SIG-M5 (cell line): ENCODE data around the gene CHAF1A.

Source experiments
- DNase-seq: peaks from one replicate; lab custom pipeline; 2025; lab: John Stamatoyannopoulos, UW

The CHAF1A gene

DNA sequence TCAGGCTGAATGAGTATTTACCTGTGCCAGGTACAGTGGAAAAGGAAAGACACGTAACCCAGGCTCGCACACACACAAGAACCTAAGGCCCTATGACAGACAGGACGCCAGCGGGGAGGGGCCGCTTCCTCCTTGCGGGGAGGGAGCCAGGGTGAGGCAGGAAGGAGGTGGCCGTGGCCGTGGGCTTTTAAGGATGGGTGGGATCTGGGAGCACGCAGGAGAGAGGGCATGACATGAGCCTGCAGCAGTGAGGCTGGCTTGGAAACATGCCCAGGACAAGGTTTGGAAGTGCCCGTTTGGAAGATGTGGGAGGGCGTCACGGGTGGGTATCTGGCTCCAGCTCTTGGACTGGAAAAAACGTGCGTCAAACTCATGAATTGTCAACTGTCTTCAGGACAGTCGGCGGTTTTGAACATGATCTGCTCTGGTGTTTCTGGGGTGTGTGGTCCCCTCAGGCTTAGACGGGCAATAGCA lies 22.1 kb upstream of the CHAF1A start:
- no peak for DNase-seq

- DNase-seq = no peak
Observed at GRCh38 chr19:4385291-4386040, 17.0 kb upstream of the CHAF1A start.

- no peak for DNase-seq
Observed at GRCh38 chr19:4386041-4386782, 16.2 kb upstream of the CHAF1A start.

- DNase-seq = no peak
Observed at GRCh38 chr19:4388337-4389063, 13.9 kb upstream of the CHAF1A start.

GRCh38 chr19:4389064-4389375 lies 13.4 kb upstream of the CHAF1A start:
- DNase-seq = no peak

- no peak for DNase-seq
Observed at GRCh38 chr19:4389511-4390016, 12.9 kb upstream of the CHAF1A start.

DNA sequence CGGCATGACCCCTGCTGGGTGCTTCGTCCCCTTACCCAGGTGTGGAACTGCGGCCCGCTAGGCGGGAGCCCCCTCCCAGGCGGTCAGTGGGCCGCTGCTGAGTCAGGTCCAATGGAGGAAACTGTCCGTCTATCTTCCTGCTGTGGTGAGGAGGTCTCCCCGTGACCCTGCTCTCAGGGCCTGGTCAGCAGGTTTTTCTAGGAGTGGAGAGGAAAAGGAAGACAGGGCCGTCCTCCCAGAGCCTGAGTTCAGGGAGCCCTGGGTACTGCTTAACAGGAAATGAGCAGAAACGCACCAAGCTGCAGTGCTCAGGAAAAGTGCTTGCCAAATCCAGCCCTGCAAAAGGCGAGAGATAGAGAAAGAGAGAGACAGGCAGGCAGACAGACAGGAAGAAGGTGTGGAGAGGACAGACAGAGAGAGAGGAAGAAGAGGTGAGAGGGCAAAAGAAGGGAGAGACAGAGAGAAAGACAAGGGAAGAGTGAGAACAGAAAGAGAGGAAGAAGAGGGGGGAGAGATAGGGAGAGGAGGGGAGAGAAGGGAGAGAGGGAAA lies 12.3 kb upstream of the CHAF1A start:
- no peak for DNase-seq

GRCh38 chr19:4390567-4391305 lies 11.7 kb upstream of the CHAF1A start:
- no peak for DNase-seq

DNA sequence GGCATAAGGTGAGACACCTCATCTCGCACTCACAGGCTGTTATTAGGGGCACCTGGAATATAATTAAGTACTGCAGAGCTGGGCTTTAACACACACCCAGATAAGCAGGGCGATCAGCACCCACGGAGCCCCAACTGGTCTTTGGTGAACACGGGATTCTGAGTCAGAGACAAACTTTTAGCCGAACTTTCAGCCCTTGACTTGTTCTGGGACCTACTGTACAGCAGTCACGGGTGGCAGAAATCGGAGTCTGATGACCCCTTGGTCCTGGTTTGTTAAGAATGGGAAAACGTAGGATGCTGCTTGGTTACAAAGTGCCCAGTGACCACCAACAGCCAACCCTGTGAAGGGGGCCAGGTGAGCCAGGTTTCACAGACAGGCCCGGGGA lies 11.1 kb upstream of the CHAF1A start:
- DNase-seq = no peak

DNA sequence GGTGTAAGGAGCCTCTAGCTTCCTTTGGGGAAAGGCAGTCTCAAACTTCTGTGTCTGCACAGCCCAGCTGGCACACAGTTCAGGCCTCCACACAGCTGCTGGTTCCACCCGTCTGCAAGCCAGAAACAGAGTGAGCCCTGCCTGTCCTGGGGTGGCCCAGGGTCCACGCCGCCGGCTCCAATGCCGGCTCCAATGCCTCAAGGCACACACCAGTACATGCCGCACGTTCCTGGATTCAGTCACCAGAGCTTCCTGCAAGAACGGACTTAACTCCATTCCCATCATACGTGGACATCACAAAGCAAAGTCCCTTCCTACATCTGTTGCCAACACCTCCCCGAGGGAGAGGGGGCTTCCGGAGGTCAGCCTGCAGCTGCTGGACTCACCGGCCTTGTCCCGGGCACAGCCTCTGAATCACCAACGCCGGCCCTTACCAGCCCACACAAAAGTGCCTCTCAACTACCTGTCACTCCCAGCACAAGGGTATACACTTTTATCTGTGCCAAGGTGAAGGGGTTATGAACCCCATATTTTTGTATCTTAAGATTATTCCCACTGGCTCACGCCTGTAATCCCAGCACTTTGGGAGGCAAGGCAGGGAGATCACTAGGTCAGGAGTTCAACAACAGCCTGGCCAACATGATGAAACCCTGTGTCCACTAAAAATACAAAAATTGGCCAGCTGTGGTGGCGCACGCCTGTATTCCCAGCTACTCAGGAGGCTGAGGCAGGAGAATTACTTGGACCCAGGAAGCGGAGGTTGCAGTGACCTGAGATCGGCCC lies 10.5 kb upstream of the CHAF1A start:
- DNase-seq = no peak

GRCh38 chr19:4393947-4394590 lies 8.4 kb upstream of the CHAF1A start:
- DNase-seq = no peak

DNA sequence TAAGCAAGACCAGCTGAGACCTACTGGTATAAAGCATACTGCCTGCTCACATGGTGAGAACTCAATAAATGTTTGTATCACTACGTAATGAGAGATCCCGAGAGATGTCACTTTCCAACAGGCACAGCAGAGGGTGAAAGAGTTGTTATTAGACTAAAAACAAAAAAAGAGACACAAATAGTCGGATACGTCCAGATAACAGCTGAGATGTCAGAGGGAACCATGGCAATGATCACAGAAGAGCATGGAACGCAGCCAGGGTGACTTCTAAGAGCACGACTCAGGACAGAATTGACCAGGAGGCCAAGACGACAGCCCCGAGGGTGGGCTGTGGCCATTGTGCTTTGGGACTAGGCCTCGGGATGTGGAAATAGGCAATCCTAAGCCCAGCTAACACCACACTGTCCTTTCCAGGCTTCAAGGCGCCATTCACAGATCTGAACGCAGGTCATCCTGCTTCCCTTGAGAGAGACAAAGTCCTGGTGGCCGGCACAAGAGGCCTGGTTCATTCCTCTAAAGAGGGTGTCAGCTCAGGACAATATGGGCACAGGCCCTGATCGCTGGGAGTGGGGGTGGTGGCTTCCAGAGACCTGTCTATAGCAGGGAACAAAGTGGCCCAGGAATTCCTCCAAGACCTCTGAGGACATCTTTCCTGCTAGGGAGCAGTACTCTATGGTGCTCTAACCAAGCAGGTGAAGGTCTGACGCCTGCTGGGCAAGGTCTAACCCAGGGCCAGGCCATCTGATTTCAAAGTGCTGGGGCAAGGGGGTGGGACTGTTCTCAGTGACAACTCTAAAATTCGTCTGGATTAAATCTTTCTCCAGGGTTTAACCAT lies 5.3 kb upstream of the CHAF1A start:
- DNase-seq = no peak

DNA sequence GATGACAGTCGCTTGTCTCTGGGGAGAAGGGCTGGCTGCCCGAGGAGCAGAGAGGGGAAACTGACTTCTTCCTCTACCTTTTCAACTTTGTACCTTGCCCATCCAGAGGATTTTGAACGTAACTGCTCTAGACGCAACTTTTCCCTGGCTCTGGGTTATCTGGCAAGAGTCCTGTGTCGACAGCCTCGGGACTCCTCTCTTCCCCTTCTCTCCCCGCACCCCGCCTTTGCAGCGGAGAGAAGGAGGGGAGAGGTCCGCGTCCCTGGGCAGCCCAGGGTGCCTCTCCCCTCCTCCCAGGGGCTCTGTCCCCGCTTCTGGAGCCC lies 2.7 kb upstream of the CHAF1A start:
- no peak for DNase-seq

DNA sequence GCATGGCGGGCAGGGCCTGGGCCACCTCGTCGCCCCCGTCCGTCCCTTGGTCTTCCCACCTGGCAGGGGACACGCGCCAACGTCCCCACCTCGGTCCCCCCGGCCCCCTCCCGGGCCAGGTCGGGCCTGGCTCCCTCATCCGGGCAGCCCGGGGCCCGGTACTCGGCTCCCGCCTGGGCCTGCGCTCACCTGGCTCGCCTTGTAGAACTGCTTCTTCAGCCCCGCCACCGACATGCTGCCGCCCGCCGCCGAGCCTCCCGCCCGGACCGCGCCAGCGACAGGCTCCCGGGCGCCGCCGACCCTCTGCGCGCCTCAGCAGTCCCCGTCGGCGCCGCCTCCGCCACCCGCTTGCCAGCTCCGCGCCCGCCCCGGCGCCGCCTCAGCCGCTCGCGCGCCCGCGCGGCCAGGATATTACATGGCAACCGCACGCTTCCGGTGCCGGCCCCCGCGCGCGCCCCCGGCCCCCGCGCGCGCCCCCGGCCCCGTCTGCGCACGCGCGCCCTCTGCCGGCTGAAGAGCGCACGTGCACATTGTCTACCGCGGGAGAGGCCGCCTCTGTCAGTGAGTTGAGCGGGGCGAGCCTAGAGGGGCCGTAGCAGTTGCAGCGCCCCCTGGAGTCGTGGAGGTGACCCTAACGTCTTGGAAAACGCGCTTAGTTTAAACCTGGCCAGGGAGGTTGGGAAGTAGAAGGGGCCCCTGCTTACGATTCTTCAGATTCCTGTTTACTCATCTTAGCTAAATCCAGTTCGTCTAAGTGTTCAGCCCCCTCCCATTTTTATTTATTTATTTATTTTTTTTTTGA lies 2.1 kb upstream of the CHAF1A start, which contains the start of gene SH3GL1:
TSS of gene SH3GL1 (minus strand) at position 413 of the 802 bp plus-strand sequence. CDS start at position 234, 179 bp downstream.
- DNase-seq = no peak

DNA sequence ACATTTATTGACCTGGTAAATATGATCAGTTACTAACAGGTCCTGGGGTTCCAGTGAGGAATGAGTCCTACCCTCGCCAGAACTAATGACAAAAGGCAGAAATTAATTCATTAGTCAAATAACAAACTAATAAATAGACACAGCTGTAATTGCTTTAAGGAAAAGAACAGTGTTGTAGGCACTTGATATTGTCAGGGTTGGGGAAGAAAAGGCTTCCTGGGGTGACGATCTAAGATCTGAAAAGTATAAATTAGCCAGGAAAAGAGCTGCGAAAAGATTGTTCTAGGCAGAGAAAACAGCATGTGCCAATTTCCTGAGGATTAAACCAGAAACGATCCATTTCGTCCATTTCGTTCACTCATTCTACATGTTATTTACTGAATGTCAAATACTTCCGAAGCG lies 670 bp upstream of the CHAF1A start:
- no peak for DNase-seq

GRCh38 chr19:4403005-4403761 lies 743 bp downstream of the CHAF1A start:
- no peak for DNase-seq

- no peak for DNase-seq
Observed at GRCh38 chr19:4405977-4406376, 3.5 kb downstream of the CHAF1A start.

GRCh38 chr19:4406626-4407025 lies 4.2 kb downstream of the CHAF1A start:
- DNase-seq = no peak
